Activated CD4-positive, CD25-positive, alpha-beta regulatory T cell treated with anti-CD3 and anti-CD28 coated beads, Interleukin-2, amount 50 U/mL, for 72 hours (primary cell): ENCODE results near the gene PIK3C3.
"Not testable (repeated sequence)": the region's sequence is repeated elsewhere in the genome, so short reads cannot be mapped to it uniquely, and the experiment has no call there.

ENCODE experiments used
- DNase-seq: peaks from one replicate; pipeline ENCODE4 v3.0.0; 2021

PIK3C3 gene

DNA sequence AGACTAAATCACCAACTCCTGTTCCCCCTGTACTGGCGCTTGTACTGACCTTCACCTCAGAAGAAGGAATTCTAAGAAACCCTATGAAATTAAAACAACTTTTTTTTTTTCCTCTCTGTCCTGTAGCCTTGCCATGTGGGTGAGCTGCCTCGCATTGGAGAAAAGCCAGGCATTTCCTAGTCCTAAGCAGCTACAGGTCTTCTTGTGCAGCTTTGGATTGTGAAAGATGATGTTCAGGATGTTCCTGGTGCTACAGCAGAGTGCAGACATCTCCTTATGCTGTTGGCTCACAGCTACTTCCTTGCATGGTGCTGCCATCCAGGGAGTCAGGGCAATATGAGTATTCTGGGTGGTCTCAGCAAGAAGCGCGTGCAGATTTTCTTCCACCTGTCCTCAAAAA is 11.9 kb downstream of the PIK3C3 start:
- DNase-seq: no peak

- DNase-seq: no peak
Measured at GRCh38 chr18:41967680-41968079, 12.6 kb downstream of the PIK3C3 start.

DNA sequence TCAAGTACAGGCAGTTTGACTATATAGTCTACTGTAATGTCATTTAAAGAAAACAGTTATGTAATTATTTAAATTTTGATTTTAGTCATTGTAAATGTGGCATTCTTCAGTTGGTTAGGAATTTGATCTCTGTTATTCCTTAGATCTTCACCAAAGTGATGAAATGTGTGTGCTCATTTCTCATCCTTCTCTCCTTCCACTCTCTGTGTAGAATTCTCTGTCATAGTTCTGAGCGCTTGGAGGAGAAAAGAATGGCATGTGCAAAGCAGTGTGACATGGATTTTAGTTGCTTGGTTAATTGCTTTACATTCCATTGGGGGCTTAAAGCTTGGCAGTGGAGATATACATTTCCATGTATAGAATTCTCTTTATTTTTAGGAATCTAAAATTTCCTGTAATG is 14.8 kb downstream of the PIK3C3 start:
- no peak for DNase-seq

- no peak for DNase-seq
Measured at GRCh38 chr18:41972067-41972925, 17.3 kb downstream of the PIK3C3 start.

DNA sequence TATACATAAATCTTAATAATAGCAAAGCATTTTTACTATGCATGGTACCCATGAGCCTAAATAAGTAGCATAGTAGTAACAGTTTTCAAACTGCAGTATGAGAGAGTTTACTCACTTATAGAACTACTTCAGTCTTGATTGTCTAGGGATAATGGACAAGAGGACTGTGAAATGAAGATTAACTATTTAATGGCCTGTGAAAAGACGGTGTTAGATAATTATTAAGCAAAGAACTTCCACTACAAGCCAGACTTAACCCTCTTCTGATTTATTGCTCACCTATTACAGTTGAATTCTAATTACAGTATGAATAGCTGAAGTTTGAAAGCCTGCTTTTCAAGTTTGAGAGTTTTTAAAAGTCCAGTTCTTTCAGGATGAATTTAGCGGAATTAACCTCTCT is 18.9 kb downstream of the PIK3C3 start:
- no peak for DNase-seq

- no peak for DNase-seq
Measured at GRCh38 chr18:41974796-41975201, 19.8 kb downstream of the PIK3C3 start.

GRCh38 chr18:41975284-41975683 is 20.2 kb downstream of the PIK3C3 start:
- no peak for DNase-seq

GRCh38 chr18:41977233-41977632 is 22.2 kb downstream of the PIK3C3 start:
- DNase-seq: no peak

GRCh38 chr18:41982942-41983660 is 28.1 kb downstream of the PIK3C3 start:
- DNase-seq: no peak

DNA sequence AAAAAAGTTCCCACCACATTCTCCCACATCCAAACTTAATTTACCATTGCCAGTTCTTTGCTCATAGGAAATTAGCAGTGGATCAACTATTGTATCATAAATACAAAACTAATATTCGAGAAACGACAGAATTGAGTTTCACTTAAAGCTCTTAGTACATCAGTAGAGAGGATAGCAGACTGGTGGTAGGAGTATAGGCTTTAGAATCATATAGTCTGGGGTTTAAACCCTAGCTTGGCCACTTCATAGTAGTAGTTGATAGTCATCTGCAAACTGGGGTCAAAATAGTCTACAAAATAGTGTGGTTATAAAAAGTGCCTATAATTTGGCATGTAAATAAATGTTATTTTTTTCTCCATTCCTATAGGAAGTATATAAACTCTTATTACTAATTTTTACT is 30.9 kb downstream of the PIK3C3 start:
- no peak for DNase-seq

DNA sequence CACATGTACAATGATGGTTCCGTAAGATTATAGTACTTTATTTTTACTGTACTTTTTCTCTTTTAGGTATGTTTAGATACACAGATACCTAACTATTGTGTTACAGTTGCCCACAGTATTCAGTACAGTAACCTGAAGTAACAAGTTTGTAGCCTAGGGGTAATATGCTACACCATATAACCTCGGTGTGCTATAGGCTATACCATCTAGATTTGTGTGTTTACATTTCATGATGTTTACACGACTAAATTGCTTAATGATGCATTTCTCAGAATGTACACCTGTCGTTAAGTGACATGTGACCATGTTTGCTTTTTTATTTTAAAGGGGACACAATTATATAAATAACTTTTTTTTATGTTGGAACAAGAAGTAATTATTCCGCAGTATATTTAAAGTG is 34.5 kb downstream of the PIK3C3 start:
- DNase-seq: no peak

DNA sequence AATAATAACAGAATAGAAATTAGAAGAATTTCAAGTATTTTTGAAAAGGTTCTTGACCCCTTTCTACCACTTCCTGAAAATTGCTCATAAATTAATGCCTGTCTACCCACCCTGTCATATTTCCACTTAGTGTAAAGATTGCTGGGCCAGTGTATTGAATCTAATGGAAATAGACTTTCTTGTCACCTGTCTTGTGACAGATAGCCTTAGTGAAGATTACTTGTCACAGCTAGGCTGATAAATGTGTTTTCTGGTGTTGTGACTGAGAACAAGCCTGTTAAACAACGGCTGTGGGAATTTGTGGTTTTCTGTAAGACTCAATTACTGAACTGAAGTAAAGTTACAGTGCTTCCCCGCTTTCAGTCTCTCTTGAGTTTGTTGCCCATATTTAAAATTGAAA is 37.0 kb downstream of the PIK3C3 start:
- DNase-seq: no peak

DNA sequence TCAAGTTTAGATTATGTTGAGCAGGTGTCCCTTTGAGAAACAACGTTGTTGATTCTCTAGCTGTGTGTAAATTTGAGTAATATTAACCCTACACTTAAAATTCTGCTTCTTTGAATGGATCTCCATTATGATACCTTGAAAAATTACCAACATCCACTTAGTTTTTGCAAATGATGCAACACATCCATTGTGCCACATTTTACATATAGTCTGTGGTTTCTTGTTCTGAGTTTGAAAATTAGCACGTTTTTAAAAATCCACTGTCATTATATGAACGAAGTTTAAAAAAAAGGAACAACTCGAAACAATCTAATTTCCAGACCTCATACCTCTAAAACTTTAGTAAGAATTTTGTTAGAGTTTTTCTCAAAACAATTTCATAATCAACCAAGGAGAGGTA is 37.7 kb downstream of the PIK3C3 start:
- DNase-seq: no peak

GRCh38 chr18:41993151-41993550 is 38.1 kb downstream of the PIK3C3 start:
- DNase-seq: no peak

DNA sequence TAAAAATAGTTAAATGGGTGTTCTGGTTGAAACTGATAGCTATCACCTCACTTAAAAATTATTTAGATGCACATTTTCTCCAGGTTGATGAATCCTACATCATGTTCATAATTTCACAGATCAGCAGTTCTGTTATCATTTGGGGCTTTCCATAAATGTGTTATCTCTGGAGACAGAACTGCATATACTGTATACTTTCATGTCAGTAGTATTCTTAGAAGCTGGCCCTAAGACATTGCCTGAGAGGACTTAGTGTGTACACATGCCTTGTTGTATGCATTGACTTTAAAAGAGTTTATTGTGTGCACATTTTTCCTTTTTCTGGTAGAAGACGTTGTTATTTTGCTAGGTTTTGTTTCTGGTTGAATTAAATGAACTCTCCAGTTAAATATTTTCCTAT is 41.0 kb downstream of the PIK3C3 start:
- DNase-seq: no peak

- DNase-seq: no peak
Measured at GRCh38 chr18:41999751-42000150, 44.7 kb downstream of the PIK3C3 start.

DNA sequence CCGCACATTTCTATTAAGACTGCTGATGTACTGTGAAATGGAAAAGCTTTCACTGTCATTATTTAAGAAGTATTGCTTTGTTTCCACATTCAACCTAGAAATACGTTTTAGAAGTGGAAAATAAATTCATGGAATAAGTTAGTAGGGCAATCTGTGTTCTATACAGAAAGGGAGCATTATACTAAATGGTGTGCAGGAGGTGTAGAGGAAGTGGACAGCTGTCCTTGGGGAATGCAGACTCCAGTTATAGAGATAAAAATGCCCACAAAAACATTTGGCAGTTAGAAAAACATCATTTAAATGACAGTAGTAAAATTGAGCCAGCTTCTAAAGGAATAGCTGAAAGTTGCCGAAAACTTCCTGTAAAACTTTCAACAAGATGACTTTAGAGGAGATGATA is 46.8 kb downstream of the PIK3C3 start:
- DNase-seq: no peak

DNA sequence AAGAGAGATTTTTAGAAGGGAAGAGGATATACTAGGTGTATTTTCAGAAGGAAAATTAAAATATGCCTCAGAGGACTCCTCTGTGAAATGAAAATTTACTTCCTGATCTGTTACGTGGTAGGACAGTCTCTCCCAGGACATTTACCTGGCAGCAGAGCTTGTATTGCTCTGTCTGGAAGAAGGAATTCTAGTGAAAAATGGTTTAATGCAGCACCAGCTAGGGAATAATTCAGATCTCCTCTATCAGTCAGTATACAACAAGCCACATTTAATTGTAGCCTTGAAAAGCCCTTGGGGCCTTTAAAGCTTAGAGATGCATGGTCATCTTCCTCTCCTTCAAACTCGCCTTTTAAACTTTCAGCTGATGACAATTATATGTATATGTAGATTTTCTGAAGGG is 49.6 kb downstream of the PIK3C3 start:
- no peak for DNase-seq

DNA sequence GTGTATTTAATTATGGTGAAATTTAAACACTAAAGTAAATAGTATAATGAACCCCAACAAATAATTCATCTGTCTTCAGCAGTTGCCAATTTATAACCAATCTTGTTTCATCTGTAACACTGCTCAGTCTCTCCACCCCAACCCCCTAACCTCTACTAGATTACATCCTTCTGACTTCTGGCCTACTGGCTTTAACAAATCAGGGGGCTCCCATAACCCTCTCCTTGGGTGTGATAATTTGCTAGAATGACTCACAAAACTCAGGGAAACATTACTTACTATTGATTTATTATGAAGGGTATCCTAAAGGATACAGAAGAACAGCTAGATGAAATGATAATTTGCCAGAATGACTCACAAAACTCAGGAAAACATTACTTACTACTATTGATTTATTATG is 50.7 kb downstream of the PIK3C3 start:
- no peak for DNase-seq

DNA sequence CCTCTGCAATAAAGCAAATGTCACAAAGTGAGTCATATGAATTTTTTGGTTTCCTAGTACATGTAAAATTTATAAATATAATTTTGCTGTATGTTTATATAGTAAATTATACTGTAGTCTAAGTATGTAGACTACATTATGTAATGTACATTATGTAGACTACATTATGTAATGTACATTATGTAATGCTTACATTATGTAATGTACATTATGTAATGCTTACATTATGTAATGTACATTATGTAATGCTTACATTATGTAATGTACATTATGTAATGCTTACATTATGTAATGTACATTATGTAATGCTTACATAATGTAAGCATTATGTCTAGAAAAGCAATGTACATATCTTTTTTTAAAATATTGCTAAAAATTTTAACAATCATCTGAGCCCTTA is 54.4 kb downstream of the PIK3C3 start:
- not testable (repeated sequence) for DNase-seq

GRCh38 chr18:42011053-42011452 is 56.0 kb downstream of the PIK3C3 start:
- DNase-seq: no peak

DNA sequence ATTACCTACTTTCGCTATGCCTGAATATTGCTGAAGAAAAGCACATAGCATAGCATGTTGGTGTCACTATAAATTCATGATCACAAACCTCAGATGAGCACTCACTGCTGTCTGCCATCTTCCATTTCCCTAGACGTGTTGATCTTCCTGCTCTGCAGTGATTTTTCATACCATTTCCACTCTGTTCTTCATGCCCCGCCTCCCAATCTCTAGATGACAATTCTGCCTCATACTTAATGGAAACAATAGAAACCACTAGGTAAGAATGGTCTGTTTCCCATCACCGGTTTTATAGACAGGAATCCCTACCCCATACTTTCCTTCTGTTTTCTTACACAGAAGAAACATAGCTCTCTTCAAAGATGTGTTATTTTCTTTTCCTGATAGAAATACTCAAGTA is 63.8 kb downstream of the PIK3C3 start:
- no peak for DNase-seq

DNA sequence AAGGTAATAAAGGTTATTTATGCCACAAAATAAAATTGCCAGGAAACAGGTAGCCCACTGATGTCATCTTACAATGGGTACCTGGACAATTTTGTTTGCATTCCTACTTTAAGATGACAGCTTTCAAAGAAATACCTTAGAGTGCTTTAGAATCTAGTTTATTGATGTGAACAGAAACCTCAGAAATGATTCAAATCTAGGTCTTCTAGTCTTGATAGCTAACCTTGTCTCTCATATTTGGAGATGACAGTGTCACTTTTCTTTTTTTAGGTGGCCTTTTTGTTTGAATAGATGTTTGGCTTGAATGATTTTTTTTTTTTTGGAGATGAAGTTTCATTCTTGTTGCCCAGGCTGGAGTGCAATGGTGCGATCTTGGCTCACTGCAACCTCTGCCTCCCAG is 69.1 kb downstream of the PIK3C3 start:
- DNase-seq: no peak

GRCh38 chr18:42025491-42025890 is 70.5 kb downstream of the PIK3C3 start:
- no peak for DNase-seq
